Epithelial cell of proximal tubule (primary cell): ENCODE measurements around the gene TANGO6. TPM values are rescaled to one million over a fixed set of nuclear protein-coding genes. Genes with fewer than 3 reads are reported as not detected.

Experiments used
- DNase-seq: peaks from one replicate; pipeline ENCODE4 v3.0.0-alpha.2; 2011; ENCODE audit warnings: low read depth
- H3K4me3 ChIP-seq: 2 replicates; pipeline ENCODE4 v1.5.1; 2011; ENCODE audit warnings: low read depth, mild to moderate bottlenecking, low read length
- CTCF ChIP-seq: conservative IDR thresholded peaks from 2 replicates; pipeline ENCODE4 v1.5.1; 2012; ENCODE audit warnings: low read depth, mild to moderate bottlenecking, low read length
- total RNA-seq: library from RNA; depleted of rRNA; stranded (reverse); fragments of >200 nt; gene quantifications from 2 replicates; pipeline ENCODE4 v1.2.3, GENCODE V29; 2015

TANGO6 gene
- total RNA-seq, 1 donor from 2014 or later = 20.0 TPM

- TF ChIP-seq CTCF = no peak
- DNase-seq = no peak
These were observed 51.4 kb downstream of the TANGO6 start for GRCh38 chr16:68894714-68895113.

GRCh38 chr16:68898026-68898425 lies 54.7 kb downstream of the TANGO6 start:
- DNase-seq = no peak
- no peak overlapping the region for H3K4me3 ChIP-seq
- no peak for TF ChIP-seq CTCF

More at GRCh38 chr16:68894714-68895113, 51.4 kb downstream of the TANGO6 start:
- H3K4me3 ChIP-seq = no peak overlapping the region

GRCh38 chr16:68900009-68900408 lies 56.7 kb downstream of the TANGO6 start:
- no peak for TF ChIP-seq CTCF
- no peak for DNase-seq
- no peak overlapping the region for H3K4me3 ChIP-seq

GRCh38 chr16:68902003-68902968 lies 59.0 kb downstream of the TANGO6 start:
- peak; percentile 89 for TF ChIP-seq CTCF
- H3K4me3 ChIP-seq = no peak overlapping the region
- no peak for DNase-seq

GRCh38 chr16:68902969-68903345 lies 59.6 kb downstream of the TANGO6 start:
- no peak for DNase-seq
- no peak overlapping the region for H3K4me3 ChIP-seq
- TF ChIP-seq CTCF = no peak

GRCh38 chr16:68907297-68907696 lies 64.0 kb downstream of the TANGO6 start:
- no peak for TF ChIP-seq CTCF
- no peak for DNase-seq
- H3K4me3 ChIP-seq = no peak overlapping the region

GRCh38 chr16:68907781-68908181 lies 64.5 kb downstream of the TANGO6 start:
- TF ChIP-seq CTCF = no peak
- no peak for DNase-seq

More at GRCh38 chr16:68907781-68908181, 64.5 kb downstream of the TANGO6 start:
- H3K4me3 ChIP-seq = no peak overlapping the region
